ENCODE data around the gene EML6. TPM values are rescaled to one million over a fixed set of nuclear protein-coding genes. Genes with fewer than 3 reads are reported as not detected.

The EML6 gene
- total RNA-seq, 1 experiment from 2014 or later, result 6.6 TPM

- H3K27ac ChIP-seq (ENCODE audit: low read depth, low read length), result no peak overlapping the region
- ChIA-PET CTCF (no interaction called here), POLR2A (no interaction called here), RAD21 (ENCODE audit: low non-redundant PET in 1 of 2, low total read pairs in 2 of 2, uncharacterized antibody in 2 of 2, unreplicated experiment in 2 of 2) (no interaction called here)
- no peaks in the 10 kb centered on the region for H3K9me3 ChIP-seq (ENCODE audit: control insufficient read depth in 1 of 2, insufficient read depth in 1 of 2, low read depth in 1 of 2, low read length in 2 of 2)
- BruUV-seq (replicated peaks), result no TSS peak
- H3K79me2 ChIP-seq (ENCODE audit: insufficient read depth, low read length), result no peaks in the 10 kb centered on the region
- intact Hi-C loops (cut with micrococcal nuclease), result no loop called here
- no peaks in the 10 kb centered on the region for H3K27me3 ChIP-seq (ENCODE audit: insufficient read depth, low read length)
- H3K9me2 ChIP-seq (ENCODE audit: insufficient read depth), result no peaks in the 10 kb centered on the region; the same call in 1 of the 2 replicates
- DNase-seq (ENCODE audit: low read depth, low spot score) (no peak), ATAC-seq (no peak)
- H3K4me3 ChIP-seq (replicated peaks in 1 of 2; ENCODE audit: low read depth in 1 of 2, low read length in 2 of 2), result no peak overlapping the region
- H4K20me1 ChIP-seq (ENCODE audit: insufficient read depth), result no peaks in the 10 kb centered on the region
- H2AFZ ChIP-seq (ENCODE audit: low read depth, low read length, poor library complexity, severe bottlenecking), result no peak overlapping the region
- H3K36me3 ChIP-seq (ENCODE audit: control insufficient read depth in 1 of 2, insufficient read depth in 2 of 2, low read length in 2 of 2), result no peaks in the 10 kb centered on the region
- TF ChIP-seq SRF (IDR thresholded peaks at IDR 0.05; ENCODE audit: low read depth), result no peak
- TF ChIP-seq, protein P1, sequence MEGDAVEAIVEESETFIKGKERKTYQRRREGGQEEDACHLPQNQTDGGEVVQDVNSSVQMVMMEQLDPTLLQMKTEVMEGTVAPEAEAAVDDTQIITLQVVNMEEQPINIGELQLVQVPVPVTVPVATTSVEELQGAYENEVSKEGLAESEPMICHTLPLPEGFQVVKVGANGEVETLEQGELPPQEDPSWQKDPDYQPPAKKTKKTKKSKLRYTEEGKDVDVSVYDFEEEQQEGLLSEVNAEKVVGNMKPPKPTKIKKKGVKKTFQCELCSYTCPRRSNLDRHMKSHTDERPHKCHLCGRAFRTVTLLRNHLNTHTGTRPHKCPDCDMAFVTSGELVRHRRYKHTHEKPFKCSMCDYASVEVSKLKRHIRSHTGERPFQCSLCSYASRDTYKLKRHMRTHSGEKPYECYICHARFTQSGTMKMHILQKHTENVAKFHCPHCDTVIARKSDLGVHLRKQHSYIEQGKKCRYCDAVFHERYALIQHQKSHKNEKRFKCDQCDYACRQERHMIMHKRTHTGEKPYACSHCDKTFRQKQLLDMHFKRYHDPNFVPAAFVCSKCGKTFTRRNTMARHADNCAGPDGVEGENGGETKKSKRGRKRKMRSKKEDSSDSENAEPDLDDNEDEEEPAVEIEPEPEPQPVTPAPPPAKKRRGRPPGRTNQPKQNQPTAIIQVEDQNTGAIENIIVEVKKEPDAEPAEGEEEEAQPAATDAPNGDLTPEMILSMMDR (IDR thresholded peaks at IDR 0.05 in 2 of 3, conservative IDR thresholded peaks at IDR 0.05 in 1 of 3; ENCODE audit: borderline replicate concordance in 1 of 3, insufficient read depth in 1 of 3, low read depth in 2 of 3, low read length in 2 of 3), result no peak
- no peak for TF ChIP-seq EZH2phosphoT487 (IDR thresholded peaks at IDR 0.05; ENCODE audit: borderline replicate concordance)
- TF ChIP-seq EGR1 (IDR thresholded peaks at IDR 0.05; ENCODE audit: low read depth), result no peak
- TF ChIP-seq CEBPB (IDR thresholded peaks at IDR 0.05; ENCODE audit: low read depth), result no peak
- no peak for TF ChIP-seq CBX3 (IDR thresholded peaks at IDR 0.05; ENCODE audit: low read depth)
- H3K9ac ChIP-seq (ENCODE audit: low read length), result no peak overlapping the region
- H3K4me1 ChIP-seq (ENCODE audit: control insufficient read depth in 1 of 2, insufficient read depth in 2 of 2, low read length in 2 of 2), result no peaks in the 10 kb centered on the region
- no peak overlapping the region for H3K4me2 ChIP-seq (ENCODE audit: low read length)
Measured at GRCh38 chr2:54803783-54804751, 80.6 kb downstream of the EML6 start.

GRCh38 chr2:54805255-54805654 lies 81.8 kb downstream of the EML6 start:
- Histone ChIP-seq H3K9me3 (ENCODE audit: control insufficient read depth in 1 of 2, insufficient read depth in 1 of 2, low read depth in 1 of 2, low read length in 2 of 2) (no peaks in the 10 kb centered on the region), H3K4me3 (replicated peaks in 1 of 2; ENCODE audit: low read depth in 1 of 2, low read length in 2 of 2) (no peak overlapping the region), H3K27ac (ENCODE audit: low read depth, low read length) (no peak overlapping the region), H3K9ac (ENCODE audit: low read length) (no peak overlapping the region), H3K4me1 (ENCODE audit: control insufficient read depth in 1 of 2, insufficient read depth in 2 of 2, low read length in 2 of 2) (peaks cover 0 to 3% of the 10 kb centered on the region in 2 experiments; a peak in 1 of 4 replicates), H3K27me3 (ENCODE audit: insufficient read depth, low read length) (no peaks in the 10 kb centered on the region), H3K79me2 (ENCODE audit: insufficient read depth, low read length) (no peaks in the 10 kb centered on the region), H4K20me1 (ENCODE audit: insufficient read depth) (no peaks in the 10 kb centered on the region), H2AFZ (ENCODE audit: low read depth, low read length, poor library complexity, severe bottlenecking) (no peak overlapping the region), H3K4me2 (ENCODE audit: low read length) (no peak overlapping the region), H3K36me3 (ENCODE audit: control insufficient read depth in 1 of 2, insufficient read depth in 2 of 2, low read length in 2 of 2) (no peaks in the 10 kb centered on the region), H3K9me2 (ENCODE audit: insufficient read depth) (no peaks in the 10 kb centered on the region; the same call in 1 of the 2 replicates)
- ATAC-seq (no peak), DNase-seq (ENCODE audit: low read depth, low spot score) (no peak)
- no peak for TF ChIP-seq MAX (IDR thresholded peaks at IDR 0.05)
- intact Hi-C loops (cut with micrococcal nuclease), result no loop called here
- BruUV-seq (replicated peaks), result no TSS peak
- ChIA-PET POLR2A (no interaction called here), RAD21 (ENCODE audit: low non-redundant PET in 1 of 2, low total read pairs in 2 of 2, uncharacterized antibody in 2 of 2, unreplicated experiment in 2 of 2) (no interaction called here), CTCF (no interaction called here)

Measured in HCT116 (cell line).